Measurements from ENCODE around the gene TRIM8. TPM values are rescaled to one million over a fixed set of nuclear protein-coding genes. Genes with fewer than 3 reads are reported as not detected.

The TRIM8 gene
- polyA plus RNA-seq, 1 experiment: 105 TPM

DNA sequence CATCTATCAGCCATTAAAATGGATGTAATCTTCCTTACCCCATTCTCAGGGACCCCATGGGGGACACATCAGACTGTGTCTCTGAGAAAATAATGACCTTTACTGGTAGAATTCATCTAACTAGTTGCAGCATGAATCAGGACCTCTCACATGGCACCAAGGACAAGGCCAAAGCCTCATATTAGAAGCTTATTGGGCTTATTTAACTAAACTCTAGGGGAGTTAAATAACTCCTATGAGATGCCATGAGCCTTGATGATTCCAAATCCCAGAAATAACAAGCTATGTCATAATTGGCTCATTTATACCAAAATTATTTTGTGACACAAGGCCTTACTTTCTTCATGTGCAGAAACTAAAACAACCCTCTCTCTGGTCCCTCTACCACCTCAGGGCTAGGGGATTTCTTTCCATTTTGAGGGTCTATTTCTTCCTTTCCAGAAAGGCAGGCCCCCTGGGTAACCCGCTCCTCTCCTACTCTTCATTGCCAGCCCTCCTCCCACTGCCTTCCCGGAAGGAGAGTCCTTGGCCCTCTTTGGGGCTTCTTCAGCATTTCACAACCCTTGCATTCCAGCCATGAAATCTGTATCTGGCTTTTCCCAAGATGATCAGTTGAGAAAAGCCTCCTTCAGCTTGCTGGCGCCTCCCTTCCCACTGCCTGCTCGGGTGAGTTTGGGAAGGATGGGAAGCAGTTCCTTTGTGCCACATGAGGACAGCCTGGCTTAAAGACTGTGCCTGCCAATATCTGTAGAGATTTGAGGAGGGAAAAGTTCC, 41.8 kb upstream of the TRIM8 start:
- CTCF ChIA-PET: interaction anchor here (0.6 to 2.2 kb wide), 7 partner anchors 13 to 198 kb away, joined by 3 to 7 read pairs (median 3); partner anchors contain the start of gene SUFU
- POLR2A ChIA-PET: no interaction called here
- Histone ChIP-seq H3K36me3 (ENCODE audit: control insufficient read depth, insufficient read depth, low read length) (peaks cover 9% of the 10 kb centered on the region), H3K27me3 (ENCODE audit: control insufficient read depth, insufficient read depth, low read length) (no peaks in the 10 kb centered on the region), H3K4me3 (ENCODE audit: low read depth, low read length) (no peak overlapping the region)
- no peak for DNase-seq (ENCODE audit: low read depth)
- TF ChIP-seq, protein P1, sequence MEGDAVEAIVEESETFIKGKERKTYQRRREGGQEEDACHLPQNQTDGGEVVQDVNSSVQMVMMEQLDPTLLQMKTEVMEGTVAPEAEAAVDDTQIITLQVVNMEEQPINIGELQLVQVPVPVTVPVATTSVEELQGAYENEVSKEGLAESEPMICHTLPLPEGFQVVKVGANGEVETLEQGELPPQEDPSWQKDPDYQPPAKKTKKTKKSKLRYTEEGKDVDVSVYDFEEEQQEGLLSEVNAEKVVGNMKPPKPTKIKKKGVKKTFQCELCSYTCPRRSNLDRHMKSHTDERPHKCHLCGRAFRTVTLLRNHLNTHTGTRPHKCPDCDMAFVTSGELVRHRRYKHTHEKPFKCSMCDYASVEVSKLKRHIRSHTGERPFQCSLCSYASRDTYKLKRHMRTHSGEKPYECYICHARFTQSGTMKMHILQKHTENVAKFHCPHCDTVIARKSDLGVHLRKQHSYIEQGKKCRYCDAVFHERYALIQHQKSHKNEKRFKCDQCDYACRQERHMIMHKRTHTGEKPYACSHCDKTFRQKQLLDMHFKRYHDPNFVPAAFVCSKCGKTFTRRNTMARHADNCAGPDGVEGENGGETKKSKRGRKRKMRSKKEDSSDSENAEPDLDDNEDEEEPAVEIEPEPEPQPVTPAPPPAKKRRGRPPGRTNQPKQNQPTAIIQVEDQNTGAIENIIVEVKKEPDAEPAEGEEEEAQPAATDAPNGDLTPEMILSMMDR (IDR thresholded peaks at IDR 0.05; ENCODE audit: insufficient read depth, low read depth, low read length): no peak

DNA sequence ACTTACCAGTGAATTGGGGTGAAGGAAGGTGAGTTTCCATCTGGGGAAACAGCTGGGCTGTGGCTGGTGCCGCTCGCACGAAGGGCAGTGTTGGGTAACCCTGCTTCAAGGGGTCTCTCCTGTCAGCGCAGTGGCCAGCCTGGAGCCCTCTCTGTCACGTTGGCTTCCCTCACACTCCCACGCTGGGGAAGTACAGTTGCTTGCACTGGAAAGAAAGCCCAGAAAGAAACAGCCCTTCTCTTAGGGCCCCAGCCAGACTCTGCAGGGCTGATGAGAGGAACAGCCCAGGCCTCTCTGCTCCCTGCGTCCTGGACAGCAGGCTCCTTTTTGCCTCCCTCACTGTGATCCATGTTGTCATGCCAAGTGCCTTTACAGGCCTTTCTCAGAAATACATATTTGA, 40.3 kb upstream of the TRIM8 start:
- no peak for DNase-seq (ENCODE audit: low read depth)

DNA sequence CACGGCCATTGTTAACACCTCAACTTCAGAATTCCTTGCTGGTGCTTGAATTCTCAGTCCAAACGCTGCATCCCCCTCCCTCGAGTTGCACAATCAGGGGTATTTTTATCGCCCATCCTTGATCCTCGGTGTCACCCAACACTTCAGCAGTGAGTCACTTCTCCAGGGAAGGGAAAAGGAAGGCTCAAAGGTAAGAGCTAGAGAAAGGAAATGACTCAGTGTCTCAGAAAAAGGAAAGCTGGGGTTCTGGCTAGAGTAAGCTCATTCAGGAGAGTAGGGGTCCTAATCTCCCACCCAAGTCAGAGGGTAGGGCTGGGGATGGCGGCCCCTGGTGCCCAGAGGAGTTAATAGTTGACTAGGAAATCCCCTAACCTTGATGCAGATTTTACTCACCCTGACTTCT, 39.8 kb upstream of the TRIM8 start:
- POLR2A ChIA-PET: no interaction called here
- TF ChIP-seq, protein P1 (IDR thresholded peaks at IDR 0.05; ENCODE audit: insufficient read depth, low read depth, low read length): no peak
- DNase-seq (ENCODE audit: low read depth): no peak
- Histone ChIP-seq H3K27me3 (ENCODE audit: control insufficient read depth, insufficient read depth, low read length) (no peaks in the 10 kb centered on the region), H3K36me3 (ENCODE audit: control insufficient read depth, insufficient read depth, low read length) (peaks cover 4% of the 10 kb centered on the region; the same call in 1 of the 2 replicates), H3K4me3 (ENCODE audit: low read depth, low read length) (no peak overlapping the region)
- CTCF ChIA-PET: interaction anchor here (1.3 to 3.5 kb wide), 4 partner anchors 8 to 38 kb away, joined by 4 to 14 read pairs (median 4); no protein-coding TSS in a partner anchor

More for the DNA sequence above, 40.3 kb upstream of the TRIM8 start:
- TF ChIP-seq, protein P1 (IDR thresholded peaks at IDR 0.05; ENCODE audit: insufficient read depth, low read depth, low read length): no peak
- H3K36me3 ChIP-seq (ENCODE audit: control insufficient read depth, insufficient read depth, low read length): peaks cover 5% of the 10 kb centered on the region; the same call in 1 of the 2 replicates
- no peaks in the 10 kb centered on the region for H3K27me3 ChIP-seq (ENCODE audit: control insufficient read depth, insufficient read depth, low read length)
- H3K4me3 ChIP-seq (ENCODE audit: low read depth, low read length): no peak overlapping the region
- ChIA-PET POLR2A (no interaction called here), CTCF (interaction anchor here (1.3 to 3.5 kb wide), 3 partner anchors 8 to 24 kb away, joined by 4 to 14 read pairs (median 5); no protein-coding TSS in a partner anchor)

DNA sequence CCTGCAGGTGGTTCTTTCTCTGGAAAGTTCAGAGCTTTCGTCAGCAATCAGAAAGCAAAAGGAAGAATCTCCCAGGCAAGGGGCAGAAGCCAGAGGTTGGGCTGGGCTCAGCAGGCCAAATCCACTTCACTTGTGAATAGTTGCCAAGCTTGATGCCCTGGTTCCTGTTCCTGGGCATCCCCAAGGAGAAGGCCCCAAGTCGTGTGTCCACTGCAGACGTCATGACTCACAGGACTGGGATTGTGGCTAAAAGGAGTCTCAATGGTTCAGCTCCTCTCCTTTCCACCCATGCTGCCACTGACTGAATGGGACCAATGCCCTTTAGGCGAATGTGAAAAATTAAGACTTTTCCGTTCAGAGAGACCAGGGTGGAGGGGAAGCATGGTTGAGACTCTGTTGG, 38.6 kb upstream of the TRIM8 start:
- Histone ChIP-seq H3K4me3 (ENCODE audit: low read depth, low read length) (no peak overlapping the region), H3K27me3 (ENCODE audit: control insufficient read depth, insufficient read depth, low read length) (no peaks in the 10 kb centered on the region), H3K36me3 (ENCODE audit: control insufficient read depth, insufficient read depth, low read length) (peaks cover 3% of the 10 kb centered on the region; the same call in 1 of the 2 replicates)
- DNase-seq (ENCODE audit: low read depth): no peak
- TF ChIP-seq, protein P1 (IDR thresholded peaks at IDR 0.05; ENCODE audit: insufficient read depth, low read depth, low read length): no peak
- POLR2A ChIA-PET: interaction anchor here (0.6 kb wide), 1 partner anchor 155 kb away, joined by 3 read pairs; no protein-coding TSS in a partner anchor
- CTCF ChIA-PET: interaction anchor here (1.0 to 3.5 kb wide), 5 partner anchors 9 to 37 kb away, joined by 3 to 14 read pairs (median 4); no protein-coding TSS in a partner anchor

DNA sequence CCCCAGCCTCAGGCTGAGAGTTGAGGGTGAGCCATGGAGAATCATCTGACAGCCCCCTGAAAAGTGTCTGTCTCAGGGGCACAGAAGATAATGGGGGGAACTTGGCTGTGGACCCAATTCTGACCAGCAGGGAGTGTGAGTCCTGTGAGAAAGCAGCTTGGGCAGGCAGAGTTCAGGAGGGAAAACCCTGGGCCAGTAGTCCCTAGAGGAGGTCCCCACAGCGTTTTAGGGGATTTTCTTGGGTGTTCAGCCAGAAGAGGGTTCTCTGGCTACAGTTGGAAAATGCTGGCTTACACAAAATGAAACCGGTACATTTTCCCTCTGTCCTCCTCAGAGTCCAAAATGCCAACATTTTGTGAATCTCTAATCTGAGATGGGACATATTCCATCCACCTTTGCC, 35.8 kb upstream of the TRIM8 start:
- no peaks in the 10 kb centered on the region for H3K27me3 ChIP-seq (ENCODE audit: control insufficient read depth, insufficient read depth, low read length)
- H3K36me3 ChIP-seq (ENCODE audit: control insufficient read depth, insufficient read depth, low read length): no peaks in the 10 kb centered on the region; the same call in none of the 2 replicates
- no peak overlapping the region for H3K4me3 ChIP-seq (ENCODE audit: low read depth, low read length)
- POLR2A ChIA-PET: no interaction called here
- TF ChIP-seq, protein P1 (IDR thresholded peaks at IDR 0.05; ENCODE audit: insufficient read depth, low read depth, low read length): no peak
- CTCF ChIA-PET: interaction anchor here (0.5 to 1.3 kb wide), 3 partner anchors 11 to 104 kb away, joined by 3 to 4 read pairs (median 3); no protein-coding TSS in a partner anchor
- no peak for DNase-seq (ENCODE audit: low read depth)

All from BJ (cell line).